IMR-90 (cell line): ENCODE data around the gene NKD1. TPM values are rescaled to one million over a fixed set of nuclear protein-coding genes. Genes with fewer than 3 reads are reported as not detected.

Source experiments
- ATAC-seq: fragments of 200-7000 bp; cut with Tn5 transposase; 2 replicates; pipeline ENCODE4 v1.9.1; 2020; ENCODE audit warnings: low read depth, mild to moderate bottlenecking, moderate library complexity
- BruUV-seq: library from RNA; stranded (reverse); fragments of 400-500 nt; replicated peaks from 2 replicates; lab custom pipeline; 2021; lab: Mats Ljungman, UMichigan
- CTCF ChIA-PET: fragments of 300-600 bp; formaldehyde crosslinking; extraction: SDS; loops from one replicate; lab custom pipeline; 2021; ENCODE audit warnings: antibody characterized with exemption; lab: Yijun Ruan, JAX
- POLR2A ChIA-PET: fragments of 300-600 bp; sonication (Branson Sonifier 250); formaldehyde crosslinking; loops from one replicate; lab custom pipeline; 2022; ENCODE audit warnings: antibody characterized with exemption; ENCODE audit not compliant: unreplicated experiment; lab: Charles Lee
- DNase-seq: peaks from one replicate; pipeline ENCODE4 v3.0.0; 2013
- H2AFZ ChIP-seq: replicated peaks from 2 replicates; pipeline ENCODE3; 2013; ENCODE audit warnings: low read length, mild to moderate bottlenecking; ENCODE audit not compliant: poor library complexity
- H2AK5ac ChIP-seq: 2 replicates; pipeline ENCODE4 v1.6.1; 2013; ENCODE audit warnings: low read depth, low read length, inconsistent platforms
- H2AK9ac ChIP-seq: replicated peaks from 2 replicates; pipeline ENCODE3; 2013; ENCODE audit warnings: mild to moderate bottlenecking, low read depth, low read length, moderate library complexity; ENCODE audit not compliant: poor library complexity
- H2BK120ac ChIP-seq: 2 replicates; pipeline ENCODE4 v1.6.1; 2013; ENCODE audit warnings: low read depth, low read length, inconsistent platforms
- H2BK15ac ChIP-seq: 3 replicates; pipeline ENCODE4 v1.6.1; 2013; ENCODE audit warnings: low read depth, low read length, inconsistent platforms
- H2BK20ac ChIP-seq: 2 replicates; pipeline ENCODE4 v1.6.1; 2013; ENCODE audit warnings: low read depth, mild to moderate bottlenecking, inconsistent platforms, low read length, moderate library complexity
- H2BK5ac ChIP-seq: 2 replicates; pipeline ENCODE4 v1.6.1; 2013; ENCODE audit warnings: mild to moderate bottlenecking, low read depth, low read length, inconsistent platforms; ENCODE audit not compliant: poor library complexity, severe bottlenecking
- H3K14ac ChIP-seq: replicated peaks from 2 replicates; pipeline ENCODE4 v1.6.1; 2013; ENCODE audit warnings: low read depth, low read length, inconsistent platforms
- H3K18ac ChIP-seq: 2 replicates; pipeline ENCODE4 v1.6.1; 2013; ENCODE audit warnings: low read depth, low read length, control low read depth
- H3K23ac ChIP-seq: 2 replicates; pipeline ENCODE4 v1.6.1; 2013; ENCODE audit warnings: low read depth, low read length, inconsistent platforms
- H3K27ac ChIP-seq: 2 replicates; pipeline ENCODE4 v1.5.1; 2013; ENCODE audit warnings: mild to moderate bottlenecking, control low read depth, low read length; ENCODE audit not compliant: insufficient read depth
- H3K27me3 ChIP-seq: 2 replicates; pipeline ENCODE4 v1.6.1; 2013; ENCODE audit warnings: low read length; ENCODE audit not compliant: control insufficient read depth, insufficient read depth
- H3K36me3 ChIP-seq: 2 replicates; pipeline ENCODE4 v1.6.1; 2013; ENCODE audit warnings: low read length, mixed read lengths; ENCODE audit not compliant: control insufficient read depth, insufficient read depth
- H3K4ac ChIP-seq: 2 replicates; pipeline ENCODE4 v1.6.1; 2013; ENCODE audit warnings: low read depth, low read length, inconsistent platforms
- H3K4me1 ChIP-seq: 2 replicates; pipeline ENCODE4 v1.6.1; 2013; ENCODE audit warnings: low read length, mixed read lengths; ENCODE audit not compliant: control insufficient read depth, insufficient read depth
- H3K4me2 ChIP-seq: 2 replicates; pipeline ENCODE4 v1.6.1; 2013; ENCODE audit warnings: low read depth, mild to moderate bottlenecking, control low read depth, low read length, moderate library complexity
- H3K4me3 ChIP-seq: 2 replicates; pipeline ENCODE4 v1.5.1; 2013; ENCODE audit warnings: low read depth, mild to moderate bottlenecking, control low read depth, low read length, moderate library complexity; ENCODE audit not compliant: insufficient read depth
- H3K56ac ChIP-seq: 2 replicates; pipeline ENCODE4 v1.6.1; 2013; ENCODE audit warnings: low read length, inconsistent platforms; ENCODE audit not compliant: insufficient read depth; ENCODE audit errors: extremely low read depth
- H3K79me1 ChIP-seq, 2 experiments: 2 replicates each; pipeline ENCODE4 v1.6.1; 2013; ENCODE audit warnings: low read length in 2 of 2, inconsistent platforms in 1 of 2, low read depth in 1 of 2
- H3K9ac ChIP-seq: 2 replicates; pipeline ENCODE4 v1.6.1; 2013; ENCODE audit warnings: low read depth, low read length, control low read depth
- H3K9me1 ChIP-seq: 2 replicates; pipeline ENCODE4 v1.6.1; 2013; ENCODE audit warnings: low read length, inconsistent platforms; ENCODE audit not compliant: insufficient read depth
- H3K9me3 ChIP-seq: 2 replicates; pipeline ENCODE4 v1.6.1; 2013; ENCODE audit warnings: low read length; ENCODE audit not compliant: control insufficient read depth, insufficient read depth
- H4K20me1 ChIP-seq: 2 replicates; pipeline ENCODE4 v1.6.1; 2013; ENCODE audit warnings: low read length, inconsistent platforms; ENCODE audit not compliant: insufficient read depth
- H4K5ac ChIP-seq: 2 replicates; pipeline ENCODE4 v1.6.1; 2013; ENCODE audit warnings: mild to moderate bottlenecking, low read depth, low read length, control low read depth
- H4K8ac ChIP-seq, 2 experiments: 2 replicates each; pipeline ENCODE4 v1.6.1; 2013; ENCODE audit warnings: low read depth in 2 of 2, low read length in 2 of 2, control low read depth in 1 of 2, inconsistent platforms in 1 of 2
- H4K91ac ChIP-seq: 2 replicates; pipeline ENCODE4 v1.6.1; 2013; ENCODE audit warnings: low read depth, low read length, inconsistent platforms; ENCODE audit not compliant: insufficient read depth
- CHD1 ChIP-seq: IDR thresholded peaks from 2 replicates; pipeline ENCODE4 v1.6.1; 2012; ENCODE audit warnings: low read depth, low read length, improper control_type of control experiment
- MAZ ChIP-seq: IDR thresholded peaks from 2 replicates; pipeline ENCODE4 v1.6.1; 2012; ENCODE audit warnings: low read depth, mild to moderate bottlenecking, low read length, improper control_type of control experiment, moderate library complexity, borderline replicate concordance
- RFX5 ChIP-seq: IDR thresholded peaks from 2 replicates; pipeline ENCODE4 v1.8.0; 2012; ENCODE audit warnings: low read depth, mild to moderate bottlenecking, low read length, moderate library complexity
- SMC3 ChIP-seq: fragments of 150-350 bp; IDR thresholded peaks from 2 replicates; pipeline ENCODE4 v1.6.1; 2016; ENCODE audit warnings: low read depth, mild to moderate bottlenecking, antibody characterized with exemption, low read length, moderate library complexity
- WGBS, 2 experiments: methylation state at CpG; one replicate each; pipeline versions ENCODE4 v1.1.5 to v1.1.7; 2013; ENCODE audit warnings: missing lambda C conversion rate in 2 of 2; ENCODE audit not compliant: insufficient read length in 1 of 2; ENCODE audit errors: extremely low coverage in 2 of 2; 5-methylcytosine and 5-hydroxymethylcytosine counted together
- dilution Hi-C: fragments of 300-500 bp; cut with HindIII; formaldehyde crosslinking; loops from one replicate; pipeline ENCODE4 v1.14.3; 2018; ENCODE audit warnings: low sequenced_read_pairs; ENCODE audit not compliant: unreplicated experiment
- in situ Hi-C: fragments of 300-500 bp; cut with MboI; formaldehyde crosslinking; loops from 3 replicates; pipeline ENCODE4 v1.14.3; 2019; ENCODE audit warnings: low sequenced_read_pairs, inconsistent platforms, mixed read lengths
- intact Hi-C: fragments of 100-400 bp; cut with micrococcal nuclease; formaldehyde crosslinking; loops from 2 replicates; pipeline ENCODE4 v1.10.0; 2022
- polyA plus RNA-seq, 3 experiments: library from polyadenylated mRNA; depleted of rRNA; stranded (reverse); fragments of >200 nt; gene quantifications; 2 replicates each; pipeline ENCODE4 v1.2.3, GENCODE V29; 2012; ENCODE audit warnings: low replicate concordance in 1 of 3
- total RNA-seq: library from RNA; depleted of rRNA; stranded (reverse); fragments of >200 nt; gene quantifications from 2 replicates; pipeline ENCODE4 v1.2.3, GENCODE V29; 2012

Gene NKD1
- total and polyA plus RNA-seq, 2 of the 4 experiments (the other 2 are of a cell fraction), result not detected

GRCh38 chr16:50690177-50690576 is 142.0 kb downstream of the NKD1 start:
- Histone ChIP-seq H3K4me2 (no peak overlapping the region), H4K91ac (no peak overlapping the region), H4K8ac (no peak overlapping the region), H2AFZ (no peak overlapping the region), H3K27ac (no peak overlapping the region), H3K9me3 (no peaks in the 10 kb centered on the region), H3K56ac (no peak overlapping the region), H3K4me1 (no peaks in the 10 kb centered on the region), H2BK15ac (no peak overlapping the region), H3K79me1 (no peaks in the 10 kb centered on the region), H2BK20ac (no peak overlapping the region), H3K18ac (no peak overlapping the region), H3K4me3 (no peak overlapping the region), H3K36me3 (no peaks in the 10 kb centered on the region), H2AK5ac (no peak overlapping the region), H2AK9ac (no peak overlapping the region), H3K9ac (no peak overlapping the region), H3K27me3 (peaks cover 25% of the 10 kb centered on the region), H4K20me1 (no peaks in the 10 kb centered on the region), H2BK120ac (no peak overlapping the region), H3K4ac (no peak overlapping the region), H3K14ac (no peak overlapping the region), H2BK5ac (no peak overlapping the region), H3K23ac (no peak overlapping the region), H4K5ac (no peak overlapping the region), H3K9me1 (0 out of 2 replicates have a peak, but pooled peaks cover 4% of the 10 kb centered on the region)
- dilution Hi-C loops, result no loop called here
- DNase-seq (no peak), ATAC-seq (no peak)
- WGBS, 2 experiments, result no CpG with 5 or more reads among the region's 2 CpGs
- ChIA-PET CTCF (no interaction called here), POLR2A (no interaction called here)
- no TSS peak for BruUV-seq
- no peak for TF ChIP-seq SMC3
- no peak for TF ChIP-seq RFX5
- no peak for TF ChIP-seq CHD1
- TF ChIP-seq MAZ, result no peak
- intact Hi-C loops, result no loop called here
- in situ Hi-C loops, result no loop called here
